DND-41 (cell line): ENCODE results near the gene OR8H3.
"Not testable (repeated sequence)": the region's sequence is repeated elsewhere in the genome, so short reads cannot be mapped to it uniquely, and the experiment has no call there.

Experiments used
- ATAC-seq: fragments of 200-7000 bp; cut with Tn5 transposase; 3 replicates; pipeline ENCODE4 v1.9.1; 2021; ENCODE audit warnings: low read depth; ENCODE audit not compliant: insufficient read depth
- DNase-seq: peaks from one replicate; pipeline ENCODE4 v3.0.0-alpha.2; 2020
- H2AFZ ChIP-seq: 2 replicates; pipeline ENCODE4 v1.6.0; 2012; ENCODE audit warnings: low read depth, low read length
- H3K27ac ChIP-seq: 2 replicates; pipeline ENCODE4 v1.5.1; 2012; ENCODE audit warnings: low read length, inconsistent platforms
- H3K27me3 ChIP-seq: fragments of 200-600 bp; sonication (generic); 2 replicates; pipeline ENCODE4 v1.6.0; 2012; ENCODE audit warnings: low read length, mild to moderate bottlenecking, inconsistent platforms; ENCODE audit not compliant: insufficient read depth, poor library complexity
- H3K36me3 ChIP-seq: 2 replicates; pipeline ENCODE4 v1.5.1; 2012; ENCODE audit warnings: low read length, inconsistent platforms; ENCODE audit not compliant: insufficient read depth
- H3K4me1 ChIP-seq: 2 replicates; pipeline ENCODE4 v1.5.1; 2012; ENCODE audit warnings: mild to moderate bottlenecking, low read length; ENCODE audit not compliant: insufficient read depth
- H3K4me2 ChIP-seq: 2 replicates; pipeline ENCODE4 v1.6.0; 2012; ENCODE audit warnings: mild to moderate bottlenecking, moderate library complexity, low read length, inconsistent platforms; ENCODE audit not compliant: insufficient read depth
- H3K4me3 ChIP-seq, 2 experiments: fragments of 200-600 bp in 1 of 2; shearing (Covaris generic) in 1 of 2; 2 replicates each; pipeline ENCODE4 v1.5.1; 2012 to 2016; ENCODE audit warnings: inconsistent platforms in 2 of 2, low read length in 2 of 2, mild to moderate bottlenecking in 2 of 2, low read depth in 1 of 2, moderate library complexity in 1 of 2
- H3K79me2 ChIP-seq: 2 replicates; pipeline ENCODE4 v1.6.0; 2012; ENCODE audit warnings: low read length, inconsistent platforms; ENCODE audit not compliant: insufficient read depth
- H3K9ac ChIP-seq: 2 replicates; pipeline ENCODE4 v1.6.0; 2012; ENCODE audit warnings: low read depth, mild to moderate bottlenecking, inconsistent platforms, low read length, moderate library complexity
- H3K9me3 ChIP-seq: 2 replicates; pipeline ENCODE4 v1.5.1; 2012; ENCODE audit warnings: low read length, moderate library complexity, mild to moderate bottlenecking, inconsistent platforms; ENCODE audit not compliant: insufficient read depth, severe bottlenecking
- H4K20me1 ChIP-seq: 2 replicates; pipeline ENCODE4 v1.6.0; 2012; ENCODE audit warnings: low read length; ENCODE audit not compliant: insufficient read depth
- CTCF ChIP-seq: IDR thresholded peaks from 2 replicates; pipeline ENCODE4 v1.5.1; 2012; ENCODE audit warnings: borderline replicate concordance, low read length, moderate library complexity, mild to moderate bottlenecking; ENCODE audit not compliant: poor library complexity, severe bottlenecking; ENCODE audit errors: extremely low read depth
- EZH2 ChIP-seq: IDR thresholded peaks from 3 replicates; pipeline ENCODE4 v1.6.1; 2012; ENCODE audit warnings: borderline replicate concordance, low read depth, mild to moderate bottlenecking, moderate library complexity, low read length, inconsistent platforms; ENCODE audit not compliant: severe bottlenecking

The OR8H3 gene

GRCh38 chr11:56103210-56103737 is 18.9 kb upstream of the OR8H3 start, which contains the start of gene OR8H2:
TSS of gene OR8H2 (plus strand) at chr11:56103687. CDS start at chr11:56105043, 1,356 bp downstream.
- Histone ChIP-seq H3K36me3 (no peaks in the 10 kb centered on the region), H3K27ac (no peak within 1 kb of the TSS), H3K27me3 (no peaks in the 10 kb centered on the region), H2AFZ (no peak within 1 kb of the TSS), H3K4me2 (no peak within 1 kb of the TSS), H3K9me3 (no peaks in the 10 kb centered on the region), H3K9ac (no peak within 1 kb of the TSS), H4K20me1 (no peaks in the 10 kb centered on the region), H3K79me2 (no peaks in the 10 kb centered on the region), H3K4me3 (no peak within 1 kb of the TSS), H3K4me1 (no peaks in the 10 kb centered on the region)
- DNase-seq: no peak
- no peak for ATAC-seq
- TF ChIP-seq CTCF: no peak
- TF ChIP-seq EZH2: no peak

- ATAC-seq (no peak), DNase-seq (no peak)
- Histone ChIP-seq H3K27me3 (no peaks in the 10 kb centered on the region), H3K36me3 (no peaks in the 10 kb centered on the region), H3K4me1 (no peaks in the 10 kb centered on the region), H2AFZ (no peak within 1 kb of the TSS), H3K9me3 (no peaks in the 10 kb centered on the region), H3K9ac (no peak within 1 kb of the TSS), H3K27ac (no peak within 1 kb of the TSS), H3K4me2 (no peak within 1 kb of the TSS), H4K20me1 (no peaks in the 10 kb centered on the region), H3K79me2 (no peaks in the 10 kb centered on the region), H3K4me3 (no peak within 1 kb of the TSS)
- TF ChIP-seq EZH2: no peak
- TF ChIP-seq CTCF: no peak
These were observed 18.0 kb downstream of the OR8H3 start, which contains the start of gene OR8J3 for GRCh38 chr11:56140151-56140661. TSS of gene OR8J3 (minus strand) at chr11:56140201. CDS start at chr11:56137718, 2,483 bp downstream.

GRCh38 chr11:56143681-56144080 is 21.5 kb downstream of the OR8H3 start:
- not testable (repeated sequence) for H3K79me2 ChIP-seq, H3K9ac ChIP-seq, H3K9me3 ChIP-seq, H3K27me3 ChIP-seq, H3K4me1 ChIP-seq, ATAC-seq, H2AFZ ChIP-seq, H3K4me3 ChIP-seq, H3K27ac ChIP-seq, H4K20me1 ChIP-seq, DNase-seq, H3K4me2 ChIP-seq, H3K36me3 ChIP-seq

- no peak for ATAC-seq
These were observed 29.2 kb downstream of the OR8H3 start for GRCh38 chr11:56151376-56151775.

More at GRCh38 chr11:56151376-56151775, 29.2 kb downstream of the OR8H3 start:
- no peaks in the 10 kb centered on the region for H4K20me1 ChIP-seq
- no peak overlapping the region for H3K27ac ChIP-seq
- no peak overlapping the region for H3K9ac ChIP-seq
- H3K79me2 ChIP-seq: no peaks in the 10 kb centered on the region
- no peaks in the 10 kb centered on the region for H3K9me3 ChIP-seq
- H3K27me3 ChIP-seq: no peaks in the 10 kb centered on the region
- H2AFZ ChIP-seq: no peak overlapping the region
- no peaks in the 10 kb centered on the region for H3K4me1 ChIP-seq
- H3K4me2 ChIP-seq: no peak overlapping the region
- no peak for DNase-seq
- H3K4me3 ChIP-seq: no peak overlapping the region
- H3K36me3 ChIP-seq: no peaks in the 10 kb centered on the region
- TF ChIP-seq EZH2 (no peak), CTCF (no peak)
